ENCODE results near the gene PLPP2. TPM values are rescaled to one million over a fixed set of nuclear protein-coding genes. Genes with fewer than 3 reads are reported as not detected.

The PLPP2 gene
- total and polyA plus RNA-seq, 7 donors, result 0.10 to 0.93 (median 0.30) TPM; not detected in 1

DNA sequence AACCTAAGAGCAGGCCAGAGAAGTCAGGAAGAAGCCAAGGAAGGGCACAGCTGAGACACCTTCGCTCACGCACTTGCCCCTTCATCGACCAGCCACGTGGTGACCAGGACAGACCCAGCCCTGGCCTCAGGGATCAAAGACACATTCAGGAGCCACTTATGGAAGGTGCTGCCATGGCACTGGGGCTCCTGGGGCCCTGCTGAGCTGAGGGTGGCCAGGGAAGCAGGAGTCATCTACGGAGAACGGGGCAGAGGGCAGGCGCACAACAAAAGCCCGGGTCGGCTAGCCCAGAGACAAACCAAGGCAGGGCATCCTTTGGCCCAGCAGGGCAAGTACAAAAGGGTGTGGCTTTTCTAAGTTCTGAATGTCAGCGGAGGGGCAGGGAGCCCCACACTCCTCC, 2.3 kb downstream of the PLPP2 start:
- H3K4me3 ChIP-seq, result no peak overlapping the region
- ATAC-seq (no peak), DNase-seq (peak in 1 of 2 donors; percentile 20)
- peaks cover 4 to 57% (median 24%) of the 10 kb centered on the region in 3 donors for H3K27me3 ChIP-seq (ENCODE audit: insufficient read depth in 3 of 3, low read length in 2 of 3)
- no peaks in the 10 kb centered on the region for H3K4me1 ChIP-seq
- no peaks in the 10 kb centered on the region for H3K9me3 ChIP-seq
- intact Hi-C loops (cut with DNase I), result no loop called here
- H3K27ac ChIP-seq, result no peak overlapping the region
- WGBS, 3 donors, result 70 to 72% (median 71%) methylated on average over 10 of the region's 10 CpGs
- no peaks in the 10 kb centered on the region for H3K36me3 ChIP-seq (ENCODE audit: insufficient read depth in 1 of 2, low read depth in 1 of 2)
- TF ChIP-seq, protein P1, sequence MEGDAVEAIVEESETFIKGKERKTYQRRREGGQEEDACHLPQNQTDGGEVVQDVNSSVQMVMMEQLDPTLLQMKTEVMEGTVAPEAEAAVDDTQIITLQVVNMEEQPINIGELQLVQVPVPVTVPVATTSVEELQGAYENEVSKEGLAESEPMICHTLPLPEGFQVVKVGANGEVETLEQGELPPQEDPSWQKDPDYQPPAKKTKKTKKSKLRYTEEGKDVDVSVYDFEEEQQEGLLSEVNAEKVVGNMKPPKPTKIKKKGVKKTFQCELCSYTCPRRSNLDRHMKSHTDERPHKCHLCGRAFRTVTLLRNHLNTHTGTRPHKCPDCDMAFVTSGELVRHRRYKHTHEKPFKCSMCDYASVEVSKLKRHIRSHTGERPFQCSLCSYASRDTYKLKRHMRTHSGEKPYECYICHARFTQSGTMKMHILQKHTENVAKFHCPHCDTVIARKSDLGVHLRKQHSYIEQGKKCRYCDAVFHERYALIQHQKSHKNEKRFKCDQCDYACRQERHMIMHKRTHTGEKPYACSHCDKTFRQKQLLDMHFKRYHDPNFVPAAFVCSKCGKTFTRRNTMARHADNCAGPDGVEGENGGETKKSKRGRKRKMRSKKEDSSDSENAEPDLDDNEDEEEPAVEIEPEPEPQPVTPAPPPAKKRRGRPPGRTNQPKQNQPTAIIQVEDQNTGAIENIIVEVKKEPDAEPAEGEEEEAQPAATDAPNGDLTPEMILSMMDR (IDR thresholded peaks at IDR 0.05), result no peak

DNA sequence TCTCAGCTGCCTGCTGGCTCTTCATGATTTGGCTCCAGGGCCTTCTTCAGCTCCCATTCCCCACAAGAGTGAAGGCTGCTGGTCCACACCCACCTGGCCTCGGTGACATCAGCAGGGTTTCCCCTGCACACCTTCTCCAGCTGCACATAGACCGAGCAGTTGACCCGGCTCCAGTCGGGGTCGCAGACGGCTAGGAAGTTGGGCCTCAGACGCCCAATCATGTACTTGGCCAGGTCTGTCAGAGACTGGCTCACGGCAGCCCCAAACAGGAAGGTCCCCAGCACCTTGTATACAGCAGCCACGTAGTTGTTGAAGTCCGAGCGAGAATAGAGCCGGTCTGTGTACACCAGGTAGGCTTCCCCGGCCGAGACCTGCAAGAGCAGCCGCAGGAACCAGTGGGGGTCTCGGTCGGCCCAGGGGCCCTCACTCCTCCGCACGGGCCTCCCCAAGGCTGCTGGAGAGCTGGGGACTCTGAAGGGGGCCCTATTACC, 3.8 kb downstream of the PLPP2 start:
- Histone ChIP-seq H3K27me3 (ENCODE audit: insufficient read depth in 3 of 3, low read length in 2 of 3) (peaks cover 0 to 42% (median 17%) of the 10 kb centered on the region in 3 donors), H3K9me3 (no peaks in the 10 kb centered on the region), H3K27ac (no peak overlapping the region), H3K36me3 (ENCODE audit: insufficient read depth in 1 of 2, low read depth in 1 of 2) (no peaks in the 10 kb centered on the region), H3K4me3 (no peak overlapping the region), H3K4me1 (no peaks in the 10 kb centered on the region)
- ATAC-seq (no peak), DNase-seq (peak in 1 of 2 donors; percentile 34)
- TF ChIP-seq, protein P1 (IDR thresholded peaks at IDR 0.05), result no peak
- intact Hi-C loops (cut with DNase I), result no loop called here
- 76 to 81% (median 77%) methylated on average over 19 of the region's 19 CpGs for WGBS, 3 donors

DNA sequence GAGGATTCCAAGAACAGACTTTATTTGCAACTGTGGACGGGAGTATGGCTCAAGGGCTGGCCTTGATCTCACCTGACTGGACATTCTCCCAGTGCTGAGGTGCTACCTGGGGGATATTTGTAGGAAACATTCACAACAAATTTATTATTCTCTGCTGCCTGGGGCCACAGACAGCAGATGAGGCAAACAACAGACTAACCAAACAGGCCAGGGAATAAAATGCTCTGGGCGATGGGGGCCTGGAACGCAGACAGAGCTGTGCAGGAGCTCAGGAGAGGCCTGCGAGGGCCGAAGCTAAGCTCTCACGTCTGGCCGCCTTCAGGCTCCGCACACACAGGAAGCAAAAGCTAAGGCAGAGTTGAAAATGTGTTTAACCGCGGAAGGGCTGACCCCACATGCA, 7.8 kb downstream of the PLPP2 start:
- Histone ChIP-seq H3K27me3 (ENCODE audit: insufficient read depth in 3 of 3, low read length in 2 of 3) (peaks cover 0 to 32% (median 11%) of the 10 kb centered on the region in 3 donors), H3K27ac (no peak overlapping the region), H3K9me3 (no peaks in the 10 kb centered on the region), H3K36me3 (ENCODE audit: insufficient read depth in 1 of 2, low read depth in 1 of 2) (no peaks in the 10 kb centered on the region), H3K4me3 (no peak overlapping the region), H3K4me1 (no peaks in the 10 kb centered on the region)
- TF ChIP-seq, protein P1 (IDR thresholded peaks at IDR 0.05), result no peak
- intact Hi-C loops (cut with DNase I), result no loop called here
- DNase-seq (peak in 1 of 2 donors; percentile 15), ATAC-seq (no peak)
- 67 to 81% (median 77%) methylated on average over 10 of the region's 10 CpGs for WGBS, 3 donors

DNA sequence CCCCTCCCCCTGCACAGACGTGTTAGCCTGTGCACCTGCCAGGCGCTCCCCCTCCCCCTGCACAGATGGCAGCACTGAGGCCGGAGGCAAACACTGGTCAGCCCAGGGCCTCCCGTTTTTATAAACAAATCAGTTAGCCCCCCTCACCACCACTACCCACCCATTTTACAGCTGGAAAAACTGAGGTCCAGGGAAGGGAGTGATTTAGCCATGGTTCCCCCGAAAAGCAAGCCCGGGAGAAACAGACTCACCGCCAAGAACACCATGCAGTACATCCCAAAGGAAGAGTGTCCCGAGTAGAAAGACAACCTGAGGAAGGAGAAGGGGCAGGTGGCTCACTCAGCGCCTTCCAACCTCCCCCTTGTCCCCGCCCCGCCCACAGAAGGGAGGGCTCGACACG, 8.7 kb downstream of the PLPP2 start:
- no peaks in the 10 kb centered on the region for H3K4me1 ChIP-seq
- no peaks in the 10 kb centered on the region for H3K36me3 ChIP-seq (ENCODE audit: insufficient read depth in 1 of 2, low read depth in 1 of 2)
- DNase-seq, result peak in 1 of 2 donors; percentile 9
- no peaks in the 10 kb centered on the region for H3K9me3 ChIP-seq
- H3K27ac ChIP-seq, result no peak overlapping the region
- H3K4me3 ChIP-seq, result no peak overlapping the region
- ATAC-seq, result no peak
- H3K27me3 ChIP-seq (ENCODE audit: insufficient read depth in 3 of 3, low read length in 2 of 3), result peaks cover 0 to 40% (median 13%) of the 10 kb centered on the region in 3 donors
- intact Hi-C loops (cut with DNase I), result no loop called here
- TF ChIP-seq, protein P1 (IDR thresholded peaks at IDR 0.05), result no peak
- 59 to 77% (median 66%) methylated on average over 12 to 13 of the region's 13 CpGs for WGBS, 3 donors

DNA sequence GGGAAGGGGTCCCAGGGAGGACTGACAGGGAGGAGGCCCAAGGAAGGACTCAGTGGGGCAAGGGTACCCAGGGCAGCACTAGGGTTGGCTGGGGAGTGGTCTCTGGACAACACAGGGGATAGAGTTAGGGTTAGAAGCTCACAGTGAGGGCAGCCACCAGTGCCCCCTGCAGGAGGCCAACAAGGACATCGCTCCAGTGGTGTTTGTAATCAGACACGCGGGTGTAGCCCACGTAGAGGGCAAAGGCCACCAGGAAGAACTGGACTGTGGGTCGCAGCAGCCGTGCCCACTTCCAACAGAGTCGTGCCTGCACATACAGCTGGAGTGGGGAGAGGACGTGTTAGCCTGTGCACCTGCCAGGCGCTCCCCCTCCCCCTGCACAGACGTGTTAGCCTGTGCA, 9.2 kb downstream of the PLPP2 start:
- 44 to 59% (median 49%) methylated on average over 7 to 10 of the region's 10 CpGs for whole genome bisulfite sequencing, 3 donors
- TF ChIP-seq, protein P1 (IDR thresholded peaks at IDR 0.05), result no peak
- Histone ChIP-seq H3K27ac (no peak overlapping the region), H3K9me3 (no peaks in the 10 kb centered on the region), H3K4me1 (no peaks in the 10 kb centered on the region), H3K4me3 (no peak overlapping the region), H3K27me3 (ENCODE audit: insufficient read depth in 3 of 3, low read length in 2 of 3) (peaks cover 0 to 45% (median 15%) of the 10 kb centered on the region in 3 donors), H3K36me3 (ENCODE audit: insufficient read depth in 1 of 2, low read depth in 1 of 2) (no peaks in the 10 kb centered on the region)
- ATAC-seq (no peak), DNase-seq (peak in 1 of 2 donors; percentile 27)
- intact Hi-C loops (cut with DNase I), result no loop called here
